WTC11 (cell line): ENCODE results near the gene CALML3. TPM values are rescaled to one million over a fixed set of nuclear protein-coding genes. Genes with fewer than 3 reads are reported as not detected.

Experiments used
- ATAC-seq: fragments of 200-7000 bp; cut with Tn5 transposase; 2 replicates; pipeline ENCODE4 v1.10.0; 2021; ENCODE audit warnings: mild to moderate bottlenecking, moderate library complexity
- CTCF ChIA-PET: fragments of 300-600 bp; sonication (Branson Sonifier 250); formaldehyde crosslinking; loops from one replicate; lab custom pipeline; 2021; ENCODE audit warnings: antibody characterized with exemption; lab: Charles Lee
- POLR2A ChIA-PET: fragments of 350-600 bp; sonication (Branson Sonifier 250); formaldehyde crosslinking; loops from one replicate; lab custom pipeline; 2021; ENCODE audit warnings: antibody characterized with exemption; lab: Charles Lee
- DNase-seq: peaks from one replicate; pipeline ENCODE4 v3.0.0; 2021; ENCODE audit warnings: low spot score
- H3K27ac Mint-ChIP-seq: 2 replicates; pipeline ENCODE4 v1.8.0; 2021; ENCODE audit warnings: mixed read lengths
- H3K27me3 Mint-ChIP-seq: 2 replicates; pipeline ENCODE4 v1.8.0; 2021; ENCODE audit warnings: low read depth, mild to moderate bottlenecking, moderate library complexity, mixed read lengths
- H3K36me3 Mint-ChIP-seq: 2 replicates; pipeline ENCODE4 v1.8.0; 2021; ENCODE audit warnings: mixed read lengths
- H3K4me1 Mint-ChIP-seq: 2 replicates; pipeline ENCODE4 v1.8.0; 2022; ENCODE audit warnings: mixed read lengths
- H3K4me3 Mint-ChIP-seq: 2 replicates; pipeline ENCODE4 v1.8.0; 2021; ENCODE audit warnings: mild to moderate bottlenecking, moderate library complexity, mixed read lengths
- H3K9me3 Mint-ChIP-seq: 2 replicates; pipeline ENCODE4 v1.8.0; 2021; ENCODE audit warnings: mixed read lengths
- CREM ChIP-seq: sonication (generic); formaldehyde crosslinking; IDR thresholded peaks from 2 replicates; pipeline ENCODE4 v1.8.1; 2022; ENCODE audit warnings: mild to moderate bottlenecking, missing genetic modification reagents, moderate library complexity
- EMX1 ChIP-seq: fragments of 250-450 bp; sonication (Bioruptor Pico); IDR thresholded peaks from 2 replicates; pipeline ENCODE4 v1.8.0; 2021; ENCODE audit warnings: mild to moderate bottlenecking
- ERG ChIP-seq: fragments of 250-450 bp; sonication (Bioruptor Pico); IDR thresholded peaks from 2 replicates; pipeline ENCODE4 v1.8.0; 2021; ENCODE audit warnings: mild to moderate bottlenecking
- GTF2I ChIP-seq: fragments of 250-450 bp; sonication (Bioruptor Pico); conservative IDR thresholded peaks from 2 replicates; pipeline ENCODE4 v1.4.0; 2021; ENCODE audit warnings: mild to moderate bottlenecking
- IRF2 ChIP-seq: sonication (generic); formaldehyde crosslinking; IDR thresholded peaks from 2 replicates; pipeline ENCODE4 v1.8.0; 2022; ENCODE audit warnings: low read depth, missing genetic modification reagents, borderline replicate concordance
- NFATC4 ChIP-seq: fragments of 250-450 bp; sonication (Bioruptor Pico); IDR thresholded peaks from 2 replicates; pipeline ENCODE4 v1.9.0; 2021; ENCODE audit warnings: mild to moderate bottlenecking
- RELA ChIP-seq: sonication (generic); formaldehyde crosslinking; IDR thresholded peaks from 2 replicates; pipeline ENCODE4 v1.8.1; 2022; ENCODE audit warnings: missing genetic modification reagents, mild to moderate bottlenecking, borderline replicate concordance
- RORB ChIP-seq: fragments of 250-450 bp; sonication (Bioruptor Pico); IDR thresholded peaks from 2 replicates; pipeline ENCODE4 v1.9.0; 2021; ENCODE audit warnings: mild to moderate bottlenecking
- SMAD4 ChIP-seq: sonication (generic); formaldehyde crosslinking; IDR thresholded peaks from 2 replicates; pipeline ENCODE4 v1.8.0; 2022; ENCODE audit warnings: mild to moderate bottlenecking, missing genetic modification reagents
- SOX15 ChIP-seq: fragments of 250-450 bp; sonication (Bioruptor Pico); IDR thresholded peaks from 2 replicates; pipeline ENCODE4 v1.9.0; 2021; ENCODE audit warnings: mild to moderate bottlenecking
- SP1 ChIP-seq: sonication (generic); formaldehyde crosslinking; conservative IDR thresholded peaks from 2 replicates; pipeline ENCODE4 v1.8.1; 2022; ENCODE audit warnings: missing genetic modification reagents
- TCF7 ChIP-seq: sonication (generic); formaldehyde crosslinking; IDR thresholded peaks from 2 replicates; pipeline ENCODE4 v1.8.0; 2022; ENCODE audit warnings: mild to moderate bottlenecking, low read depth, missing genetic modification reagents, moderate library complexity
- TEAD1 ChIP-seq: sonication (generic); formaldehyde crosslinking; IDR thresholded peaks from 2 replicates; pipeline ENCODE4 v1.8.0; 2022; ENCODE audit warnings: mild to moderate bottlenecking, missing genetic modification reagents
- ZNF423 ChIP-seq: fragments of 250-450 bp; sonication (Bioruptor Pico); IDR thresholded peaks from 2 replicates; pipeline ENCODE4 v2.1.2; 2022; ENCODE audit warnings: mild to moderate bottlenecking, moderate library complexity
- ZNF671 ChIP-seq: fragments of 250-450 bp; sonication (Bioruptor Pico); IDR thresholded peaks from 2 replicates; pipeline ENCODE4 v1.8.0; 2021; ENCODE audit warnings: mild to moderate bottlenecking
- total RNA-seq: library from RNA; stranded (reverse); gene quantifications from 3 replicates; pipeline ENCODE4 v1.2.3, GENCODE V29; 2021
- TF ChIP-seq, protein P1 (sequence below): sonication (generic); formaldehyde crosslinking; IDR thresholded peaks from 2 replicates; pipeline ENCODE4 v1.8.1; 2022; ENCODE audit warnings: low read depth, mild to moderate bottlenecking, moderate library complexity, missing genetic modification reagents, borderline replicate concordance
- TF ChIP-seq, protein P2 (sequence below): sonication (generic); formaldehyde crosslinking; conservative IDR thresholded peaks from 2 replicates; pipeline ENCODE4 v1.8.1; 2022; ENCODE audit warnings: mild to moderate bottlenecking, missing genetic modification reagents
- TF ChIP-seq, protein P3 (sequence below): sonication (generic); formaldehyde crosslinking; IDR thresholded peaks from 2 replicates; pipeline ENCODE4 v1.8.1; 2022; ENCODE audit warnings: mild to moderate bottlenecking, moderate library complexity, missing genetic modification reagents
- TF ChIP-seq, protein P4 (sequence below): fragments of 250-450 bp; sonication (Bioruptor Pico); IDR thresholded peaks from 2 replicates; pipeline ENCODE4 v2.1.2; 2022; ENCODE audit warnings: mild to moderate bottlenecking, moderate library complexity
- TF ChIP-seq, protein P5 (sequence below): fragments of 250-450 bp; sonication (Bioruptor Pico); IDR thresholded peaks from 2 replicates; pipeline ENCODE4 v1.9.0; 2021; ENCODE audit warnings: mild to moderate bottlenecking
- TF ChIP-seq, protein P6 (sequence below): sonication (generic); formaldehyde crosslinking; IDR thresholded peaks from 2 replicates; pipeline ENCODE4 v1.8.0; 2022; ENCODE audit warnings: mild to moderate bottlenecking, missing genetic modification reagents

Gene CALML3
- total RNA-seq, 1 experiment from 2014 or later, result not detected

DNA sequence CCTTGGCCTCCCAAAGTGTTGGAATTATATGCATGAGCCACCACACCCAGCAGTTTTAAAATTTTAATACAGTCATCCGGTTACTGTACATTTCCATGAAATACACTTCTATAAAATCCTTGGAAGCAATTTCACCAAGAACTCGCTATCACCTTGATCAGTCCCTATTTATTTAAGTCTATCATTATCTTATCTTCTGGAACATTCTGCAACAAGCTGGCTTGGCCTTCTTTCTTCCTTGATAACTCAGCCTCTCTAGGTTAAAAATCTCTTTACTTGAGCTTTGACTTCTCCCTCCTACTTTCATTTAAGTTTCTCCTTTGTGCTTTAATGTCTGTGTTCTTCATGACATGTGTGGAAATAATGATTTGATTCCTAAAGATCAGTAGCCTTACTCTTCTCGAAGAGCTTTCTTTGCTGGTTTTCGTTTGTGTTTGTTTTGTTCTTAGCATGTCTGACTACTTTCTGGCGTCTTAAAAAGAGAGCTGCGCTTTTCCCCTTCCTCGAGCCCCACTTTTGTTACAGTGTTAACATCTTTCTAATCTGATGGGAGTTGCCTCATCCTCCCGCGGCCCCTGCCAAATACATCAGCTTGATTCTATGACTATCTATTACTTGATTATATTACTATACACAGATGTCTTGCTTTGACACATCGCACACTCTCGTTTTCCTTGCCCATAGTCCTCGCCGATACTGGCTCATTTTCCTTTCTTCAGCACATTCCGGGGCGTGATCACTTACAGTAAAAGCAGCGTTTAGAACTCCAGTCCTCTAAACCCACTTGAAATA is 14.3 kb upstream of the CALML3 start (continued):
- TF ChIP-seq, protein P1, sequence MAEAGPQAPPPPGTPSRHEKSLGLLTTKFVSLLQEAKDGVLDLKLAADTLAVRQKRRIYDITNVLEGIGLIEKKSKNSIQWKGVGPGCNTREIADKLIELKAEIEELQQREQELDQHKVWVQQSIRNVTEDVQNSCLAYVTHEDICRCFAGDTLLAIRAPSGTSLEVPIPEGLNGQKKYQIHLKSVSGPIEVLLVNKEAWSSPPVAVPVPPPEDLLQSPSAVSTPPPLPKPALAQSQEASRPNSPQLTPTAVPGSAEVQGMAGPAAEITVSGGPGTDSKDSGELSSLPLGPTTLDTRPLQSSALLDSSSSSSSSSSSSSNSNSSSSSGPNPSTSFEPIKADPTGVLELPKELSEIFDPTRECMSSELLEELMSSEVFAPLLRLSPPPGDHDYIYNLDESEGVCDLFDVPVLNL (CRISPR knock-in tag), result no peak
- no peak for TF ChIP-seq ERG (CRISPR knock-in tag)
- TF ChIP-seq ZNF671 (CRISPR knock-in tag), result no peak
- TF ChIP-seq CREM (CRISPR knock-in tag), result no peak
- TF ChIP-seq, protein P2, sequence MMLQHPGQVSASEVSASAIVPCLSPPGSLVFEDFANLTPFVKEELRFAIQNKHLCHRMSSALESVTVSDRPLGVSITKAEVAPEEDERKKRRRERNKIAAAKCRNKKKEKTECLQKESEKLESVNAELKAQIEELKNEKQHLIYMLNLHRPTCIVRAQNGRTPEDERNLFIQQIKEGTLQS (CRISPR knock-in tag), result no peak
- no peak for TF ChIP-seq TCF7 (CRISPR knock-in tag)
- TF ChIP-seq EMX1 (CRISPR knock-in tag), result no peak
- TF ChIP-seq, protein P3, sequence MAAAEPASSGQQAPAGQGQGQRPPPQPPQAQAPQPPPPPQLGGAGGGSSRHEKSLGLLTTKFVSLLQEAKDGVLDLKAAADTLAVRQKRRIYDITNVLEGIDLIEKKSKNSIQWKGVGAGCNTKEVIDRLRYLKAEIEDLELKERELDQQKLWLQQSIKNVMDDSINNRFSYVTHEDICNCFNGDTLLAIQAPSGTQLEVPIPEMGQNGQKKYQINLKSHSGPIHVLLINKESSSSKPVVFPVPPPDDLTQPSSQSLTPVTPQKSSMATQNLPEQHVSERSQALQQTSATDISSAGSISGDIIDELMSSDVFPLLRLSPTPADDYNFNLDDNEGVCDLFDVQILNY (CRISPR knock-in tag), result no peak
- TF ChIP-seq SOX15 (CRISPR knock-in tag), result no peak
- TF ChIP-seq IRF2 (CRISPR knock-in tag), result no peak

DNA sequence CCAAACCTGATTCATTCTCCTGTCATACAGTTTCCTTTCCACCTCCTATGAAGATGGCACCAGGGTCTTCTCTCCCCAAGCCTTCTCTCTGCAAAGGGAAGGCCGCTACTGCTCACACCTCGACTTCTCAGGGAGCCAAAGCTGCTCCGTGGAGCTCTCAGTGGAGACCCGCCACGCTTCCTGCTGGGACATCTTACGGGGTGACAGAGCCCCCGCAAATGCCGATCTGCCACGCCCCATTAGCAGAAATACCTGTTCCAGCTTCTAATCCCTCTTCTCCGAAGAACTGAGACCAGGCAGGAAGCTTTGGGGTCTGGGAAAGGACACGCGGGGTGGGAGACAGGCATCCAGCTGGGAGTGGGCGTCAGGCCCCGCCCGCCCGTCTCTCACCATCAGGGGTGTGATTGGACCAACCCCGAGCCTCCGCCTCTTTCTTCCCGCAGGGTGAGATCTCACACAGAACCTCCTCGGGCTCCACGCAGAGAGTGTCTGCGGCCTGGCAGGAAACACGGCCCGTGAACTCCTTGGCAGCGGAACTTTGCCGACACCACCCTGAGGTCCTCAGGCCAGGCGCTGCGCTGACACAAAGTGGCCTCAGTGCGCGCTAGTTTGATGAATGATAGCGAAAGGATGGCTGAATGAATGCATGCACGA is 13.4 kb upstream of the CALML3 start:
- Mint-ChIP-seq H3K27me3 (no peaks in the 10 kb centered on the region; the same call in 1 of the 2 replicates), H3K9me3 (peaks cover under 1% of the 10 kb centered on the region; the same call in 1 of the 2 replicates), H3K4me1 (peaks cover 16% of the 10 kb centered on the region), H3K4me3 (no peak overlapping the region), H3K36me3 (no peaks in the 10 kb centered on the region), H3K27ac (no peak overlapping the region)
- DNase-seq (no peak), ATAC-seq (peak; percentile 66)
- CTCF ChIA-PET, result interaction anchor here (0.8 kb wide), 1 partner anchor 65 kb away, joined by 3 read pairs; no protein-coding TSS in a partner anchor
- TF ChIP-seq, protein P4, sequence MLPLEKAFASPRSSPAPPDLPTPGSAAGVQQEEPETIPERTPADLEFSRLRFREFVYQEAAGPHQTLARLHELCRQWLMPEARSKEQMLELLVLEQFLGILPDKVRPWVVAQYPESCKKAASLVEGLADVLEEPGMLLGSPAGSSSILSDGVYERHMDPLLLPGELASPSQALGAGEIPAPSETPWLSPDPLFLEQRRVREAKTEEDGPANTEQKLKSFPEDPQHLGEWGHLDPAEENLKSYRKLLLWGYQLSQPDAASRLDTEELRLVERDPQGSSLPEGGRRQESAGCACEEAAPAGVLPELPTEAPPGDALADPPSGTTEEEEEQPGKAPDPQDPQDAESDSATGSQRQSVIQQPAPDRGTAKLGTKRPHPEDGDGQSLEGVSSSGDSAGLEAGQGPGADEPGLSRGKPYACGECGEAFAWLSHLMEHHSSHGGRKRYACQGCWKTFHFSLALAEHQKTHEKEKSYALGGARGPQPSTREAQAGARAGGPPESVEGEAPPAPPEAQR (CRISPR knock-in tag), result no peak
- TF ChIP-seq SP1 (CRISPR knock-in tag), result no peak
- no peak for TF ChIP-seq NFATC4 (CRISPR knock-in tag)
- TF ChIP-seq ZNF423 (CRISPR knock-in tag), result no peak
- no peak for TF ChIP-seq TEAD1 (CRISPR knock-in tag)
- TF ChIP-seq, protein P5, sequence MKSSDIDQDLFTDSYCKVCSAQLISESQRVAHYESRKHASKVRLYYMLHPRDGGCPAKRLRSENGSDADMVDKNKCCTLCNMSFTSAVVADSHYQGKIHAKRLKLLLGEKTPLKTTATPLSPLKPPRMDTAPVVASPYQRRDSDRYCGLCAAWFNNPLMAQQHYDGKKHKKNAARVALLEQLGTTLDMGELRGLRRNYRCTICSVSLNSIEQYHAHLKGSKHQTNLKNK (CRISPR knock-in tag), result no peak
- TF ChIP-seq, protein P1 (CRISPR knock-in tag), result no peak
- TF ChIP-seq GTF2I (CRISPR knock-in tag), result no peak
- TF ChIP-seq, protein P2 (CRISPR knock-in tag), result no peak
- no peak for TF ChIP-seq RELA (CRISPR knock-in tag)
- TF ChIP-seq, protein P6, sequence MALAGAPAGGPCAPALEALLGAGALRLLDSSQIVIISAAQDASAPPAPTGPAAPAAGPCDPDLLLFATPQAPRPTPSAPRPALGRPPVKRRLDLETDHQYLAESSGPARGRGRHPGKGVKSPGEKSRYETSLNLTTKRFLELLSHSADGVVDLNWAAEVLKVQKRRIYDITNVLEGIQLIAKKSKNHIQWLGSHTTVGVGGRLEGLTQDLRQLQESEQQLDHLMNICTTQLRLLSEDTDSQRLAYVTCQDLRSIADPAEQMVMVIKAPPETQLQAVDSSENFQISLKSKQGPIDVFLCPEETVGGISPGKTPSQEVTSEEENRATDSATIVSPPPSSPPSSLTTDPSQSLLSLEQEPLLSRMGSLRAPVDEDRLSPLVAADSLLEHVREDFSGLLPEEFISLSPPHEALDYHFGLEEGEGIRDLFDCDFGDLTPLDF, result no peak
- TF ChIP-seq RORB, result no peak
- no peak for TF ChIP-seq SMAD4 (CRISPR knock-in tag)
- POLR2A ChIA-PET, result interaction anchor here (0.7 kb wide), 1 partner anchor 668 kb away, joined by 3 read pairs; no protein-coding TSS in a partner anchor
